K562 (cell line): ENCODE data around the gene AARS1. TPM values are rescaled to one million over a fixed set of nuclear protein-coding genes. Genes with fewer than 3 reads are reported as not detected.

Experiments used
- ARID1B ChIP-seq: fragments of 450-650 bp; IDR thresholded peaks from 2 replicates; pipeline ENCODE4 v1.6.1; 2016; ENCODE audit warnings: antibody characterized with exemption, mild to moderate bottlenecking, inconsistent platforms
- E4F1 ChIP-seq: fragments of 250-450 bp; sonication (Bioruptor Pico); IDR thresholded peaks from 2 replicates; pipeline ENCODE4 v1.5.0; 2021; ENCODE audit warnings: mild to moderate bottlenecking, borderline replicate concordance
- FOXP1 ChIP-seq: sonication (generic); formaldehyde crosslinking; IDR thresholded peaks from 2 replicates; pipeline ENCODE4 v1.8.0; 2022; ENCODE audit warnings: mild to moderate bottlenecking, missing genetic modification reagents
- IFI16 ChIP-seq: fragments of 250-450 bp; sonication (Bioruptor Pico); IDR thresholded peaks from 2 replicates; pipeline ENCODE4 v2.1.2; 2022; ENCODE audit warnings: mild to moderate bottlenecking, inconsistent platforms
- MNT ChIP-seq, 2 experiments: fragments of 450-650 bp; conservative IDR thresholded peaks; 2 replicates each; pipeline ENCODE4 v1.6.1; 2017; ENCODE audit warnings: mild to moderate bottlenecking in 2 of 2, moderate library complexity in 2 of 2
- NFE2 ChIP-seq: IDR thresholded peaks from 2 replicates; pipeline ENCODE4 v1.6.1; 2014; ENCODE audit warnings: antibody characterized with exemption, low read depth
- POLR2A ChIP-seq: fragments of 450-650 bp; conservative IDR thresholded peaks from 2 replicates; pipeline ENCODE4 v1.6.1; 2016
- POLR2H ChIP-seq: IDR thresholded peaks from 2 replicates; pipeline ENCODE4 v1.6.1; 2016; ENCODE audit warnings: missing genetic modification characterization, low read depth, mild to moderate bottlenecking, control low read depth, missing compliant biosample characterization, moderate library complexity
- POLR3A ChIP-seq: IDR thresholded peaks from 2 replicates; pipeline ENCODE4 v1.6.1; 2011; ENCODE audit warnings: borderline replicate concordance, mild to moderate bottlenecking, moderate library complexity; ENCODE audit not compliant: insufficient read length, insufficient read depth; ENCODE audit errors: extremely low read depth
- TAF15 ChIP-seq: fragments of 200-400 bp; formaldehyde crosslinking; IDR thresholded peaks from 2 replicates; pipeline ENCODE4 v1.6.1; 2017; ENCODE audit warnings: mild to moderate bottlenecking, low read depth, low read length, moderate library complexity
- ZBTB1 ChIP-seq: sonication (generic); formaldehyde crosslinking; IDR thresholded peaks from 2 replicates; pipeline ENCODE4 v1.8.1; 2023; ENCODE audit warnings: missing genetic modification reagents, low read depth, mild to moderate bottlenecking, borderline replicate concordance
- ZBTB33 ChIP-seq: sonication (generic); formaldehyde crosslinking; IDR thresholded peaks from 2 replicates; pipeline ENCODE4 v1.8.1; 2023; ENCODE audit warnings: mild to moderate bottlenecking, missing genetic modification reagents
- ZNF280A ChIP-seq: fragments of 450-650 bp; IDR thresholded peaks from 2 replicates; pipeline ENCODE4 v1.6.1; 2018; ENCODE audit warnings: mild to moderate bottlenecking, low read depth; ENCODE audit not compliant: partially characterized antibody
- ZNF3 ChIP-seq: fragments of 250-450 bp; sonication (Bioruptor Pico); IDR thresholded peaks from 2 replicates; pipeline ENCODE4 v1.5.0; 2021; ENCODE audit warnings: mild to moderate bottlenecking, moderate library complexity
- ZNF316 ChIP-seq: fragments of 450-650 bp; IDR thresholded peaks from 2 replicates; pipeline ENCODE4 v1.6.1; 2016
- polyA plus RNA-seq, 8 experiments: library from polyadenylated mRNA; depleted of rRNA in 4 of 8; stranded (reverse) in 5 of 8; unstranded in 3 of 8; fragments of >200 nt; fragmentation: Nextera tagmentation in 2 of 8; fragmentation: Illumina TruSeq in 1 of 8; extraction: Ambion mirVana in 2 of 8; extraction: Trizol in 1 of 8; gene quantifications; 2 replicates each; pipeline versions ENCODE4 v1.2.1 to v1.2.3, GENCODE V29; 2011 to 2014; ENCODE audit warnings: inconsistent platforms in 1 of 8, missing spikeins in 1 of 8
- total RNA-seq, 7 experiments: library from RNA; depleted of rRNA in 6 of 7; stranded (reverse); fragments of >200 nt in 6 of 7; fragmentation: Illumina TruSeq in 2 of 7; extraction: Trizol in 2 of 7; gene quantifications; 2 replicates each; pipeline versions ENCODE4 v1.2.1 to v1.2.3, GENCODE V29; 2011 to 2021; ENCODE audit warnings: low replicate concordance in 1 of 7

Gene AARS1
- total and polyA plus RNA-seq, 9 of the 15 experiments (the other 6 are each of a cell fraction or from before 2014, with no cell fraction given), result 50.1 to 235 (median 174) TPM

- TF ChIP-seq E4F1 (CRISPR knock-in tag) (peak; percentile 70; the same call in 1 of the 2 replicates), ZBTB1 (0 out of 2 replicates have a peak, but pooled peaks have one; percentile 44), ARID1B (peak; percentile 45; the same call in 1 of the 2 replicates), MNT (conservative IDR thresholded peaks at IDR 0.05) (peak; percentile 81 to 85), NFE2 (0 out of 2 replicates have a peak, but pooled peaks have one; percentile 2), ZNF280A (no peak), ZBTB33 (CRISPR knock-in tag) (peak; percentile 9), POLR3A (no peak), ZNF316 (no peak), ZNF3 (CRISPR knock-in tag) (no peak), POLR2H (peak; percentile 81), FOXP1 (CRISPR knock-in tag) (peak; percentile 80; the same call in 1 of the 2 replicates), TAF15 (no peak), POLR2A (peak; percentile 94), IFI16 (CRISPR knock-in tag) (no peak)
Observed at GRCh38 chr16:70251629-70252354, 37.5 kb downstream of the AARS1 start, which contains the start of gene EXOSC6 (continued).
